ENCODE data around the gene TBC1D20. TPM values are rescaled to one million over a fixed set of nuclear protein-coding genes. Genes with fewer than 3 reads are reported as not detected.
"Not testable (repeated sequence)": the region's sequence is repeated elsewhere in the genome, so short reads cannot be mapped to it uniquely, and the experiment has no call there.

TBC1D20 gene
- total RNA-seq, 1 experiment from 2014 or later: 33.0 TPM

DNA sequence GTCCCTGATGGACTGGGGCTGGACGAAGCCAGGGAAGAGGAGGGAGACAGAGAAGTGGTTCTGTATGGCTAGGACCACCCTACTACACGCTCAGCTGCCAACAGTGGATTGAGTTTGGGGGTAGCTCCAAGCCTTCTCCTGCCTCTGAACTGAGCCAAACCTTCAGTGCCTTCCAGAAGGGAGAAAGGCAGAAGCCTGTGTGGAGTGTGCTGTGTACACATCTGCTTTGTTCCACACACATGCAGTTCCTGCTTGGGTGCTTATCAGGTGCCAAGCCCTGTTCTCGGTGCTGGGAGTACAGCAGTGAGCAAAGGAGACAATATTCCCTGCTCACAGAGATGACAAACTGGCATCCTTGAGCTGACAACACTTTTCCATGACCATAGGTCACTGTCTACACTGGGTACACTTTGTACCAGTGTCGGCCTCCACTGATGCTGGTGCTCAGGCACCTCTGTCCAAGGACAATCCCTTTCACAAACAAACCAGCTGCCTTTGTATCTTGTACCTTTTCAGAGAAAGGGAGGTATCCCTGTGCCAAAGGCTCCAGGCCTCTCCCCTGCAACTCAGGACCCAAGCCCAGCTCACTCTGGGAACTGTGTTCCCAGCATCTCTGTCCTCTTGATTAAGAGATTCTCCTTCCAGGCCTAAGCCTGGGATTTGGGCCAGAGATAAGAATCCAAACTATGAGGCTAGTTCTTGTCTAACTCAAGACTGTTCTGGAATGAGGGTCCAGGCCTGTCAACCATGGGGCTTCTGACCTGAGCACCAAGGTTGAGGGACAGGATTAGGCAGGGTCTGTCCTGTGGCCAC is 65.5 kb downstream of the TBC1D20 start:
- Histone ChIP-seq H3K27ac (no peak overlapping the region), H3K27me3 (no peaks in the 10 kb centered on the region), H3K4me3 (no peak overlapping the region), H3K4me1 (peaks cover 11% of the 10 kb centered on the region), H3K9me3 (replicated peaks) (no peaks in the 10 kb centered on the region), H3K36me3 (0 out of 2 replicates have a peak, but pooled peaks cover 5% of the 10 kb centered on the region)
- DNase-seq: no peak

- no peaks in the 10 kb centered on the region for H3K9me3 ChIP-seq (replicated peaks)
- H3K36me3 ChIP-seq: 0 out of 2 replicates have a peak, but pooled peaks cover 5% of the 10 kb centered on the region
- peaks cover 11% of the 10 kb centered on the region for H3K4me1 ChIP-seq
- no peak overlapping the region for H3K4me3 ChIP-seq
- no peaks in the 10 kb centered on the region for H3K27me3 ChIP-seq
- no peak for DNase-seq
- no peak overlapping the region for H3K27ac ChIP-seq
These were observed 66.1 kb downstream of the TBC1D20 start for GRCh38 chr20:396252-396618.

GRCh38 chr20:393296-393695 is 69.0 kb downstream of the TBC1D20 start:
- not testable (repeated sequence) for H3K36me3 ChIP-seq; H3K4me3 ChIP-seq; H3K9me3 ChIP-seq (replicated peaks)

GRCh38 chr20:391041-391711 is 71.2 kb downstream of the TBC1D20 start:
- H3K36me3 ChIP-seq: 0 out of 2 replicates have a peak, but pooled peaks cover 7% of the 10 kb centered on the region

More at GRCh38 chr20:393296-393695, 69.0 kb downstream of the TBC1D20 start:
- H3K27me3 ChIP-seq, H3K4me1 ChIP-seq, DNase-seq, H3K27ac ChIP-seq: not testable (repeated sequence)

DNA sequence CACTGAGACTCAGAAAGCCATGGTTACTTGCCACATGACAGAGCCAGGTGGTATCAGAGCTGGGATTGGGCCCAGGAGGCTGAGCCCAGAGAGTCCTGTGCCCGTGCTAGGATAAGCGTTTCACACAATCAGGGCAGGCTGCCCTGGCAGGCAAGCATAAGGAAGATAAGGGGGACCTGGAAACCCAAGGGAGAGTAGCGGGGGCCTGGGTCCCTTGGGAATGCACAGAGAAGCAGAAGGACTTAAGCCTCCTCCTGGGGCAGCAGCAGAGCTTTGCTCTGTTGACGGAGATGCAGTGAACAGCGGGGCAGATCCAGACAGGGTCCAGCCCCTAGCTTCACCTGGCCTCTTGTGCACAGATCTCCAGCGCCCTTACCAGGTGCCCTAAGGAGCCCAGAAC is 73.1 kb downstream of the TBC1D20 start:
- Histone ChIP-seq H3K27me3 (no peaks in the 10 kb centered on the region), H3K4me1 (no peaks in the 10 kb centered on the region), H3K27ac (no peak overlapping the region), H3K9me3 (replicated peaks) (no peaks in the 10 kb centered on the region), H3K4me3 (no peak overlapping the region), H3K36me3 (0 out of 2 replicates have a peak, but pooled peaks cover 4% of the 10 kb centered on the region)
- DNase-seq: no peak

More at GRCh38 chr20:391041-391711, 71.2 kb downstream of the TBC1D20 start:
- DNase-seq: no peak
- Histone ChIP-seq H3K4me1 (no peaks in the 10 kb centered on the region), H3K27ac (no peak overlapping the region), H3K27me3 (no peaks in the 10 kb centered on the region), H3K4me3 (no peak overlapping the region), H3K9me3 (replicated peaks) (no peaks in the 10 kb centered on the region)

DNA sequence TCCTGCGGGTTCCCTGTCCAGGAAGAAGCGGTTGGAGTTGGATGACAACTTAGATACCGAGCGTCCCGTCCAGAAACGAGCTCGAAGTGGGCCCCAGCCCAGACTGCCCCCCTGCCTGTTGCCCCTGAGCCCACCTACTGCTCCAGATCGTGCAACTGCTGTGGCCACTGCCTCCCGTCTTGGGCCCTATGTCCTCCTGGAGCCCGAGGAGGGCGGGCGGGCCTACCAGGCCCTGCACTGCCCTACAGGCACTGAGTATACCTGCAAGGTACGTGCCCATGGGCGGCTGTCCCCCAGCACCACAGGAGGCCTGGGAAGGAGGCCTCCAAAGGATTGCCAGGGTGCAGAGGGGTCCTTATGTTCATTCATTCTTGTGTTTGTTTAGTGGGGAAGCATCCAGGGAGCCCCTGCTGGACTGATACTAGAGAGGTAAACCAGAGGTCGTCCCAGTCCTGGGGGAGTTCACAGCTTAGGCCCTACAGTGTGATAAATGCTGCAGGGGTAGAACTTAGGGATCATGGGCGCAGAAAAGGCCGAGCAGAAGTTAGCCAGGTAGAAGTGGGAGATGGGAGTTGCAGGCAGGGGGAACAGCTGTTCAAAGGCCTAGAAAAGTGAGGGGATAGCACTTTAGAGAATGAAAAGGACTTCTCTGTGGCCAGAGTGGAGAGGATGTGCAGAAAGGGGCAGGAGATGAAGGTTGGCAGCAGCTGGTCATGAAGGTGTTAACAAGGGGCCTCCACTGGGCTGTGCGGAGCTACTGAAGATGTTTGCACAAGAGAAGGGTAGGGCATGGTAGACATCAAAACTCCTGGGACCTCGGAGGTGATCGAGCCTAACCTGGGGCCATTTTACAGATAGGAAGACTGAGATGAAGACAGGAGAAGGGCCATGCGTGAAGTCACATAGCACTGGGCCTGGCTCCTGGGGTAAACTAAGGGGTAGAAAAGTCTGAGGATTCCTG is 74.0 kb downstream of the TBC1D20 start:
- Histone ChIP-seq H3K9me3 (replicated peaks) (no peaks in the 10 kb centered on the region), H3K27ac (no peak overlapping the region), H3K27me3 (no peaks in the 10 kb centered on the region), H3K36me3 (0 out of 2 replicates have a peak, but pooled peaks cover 2% of the 10 kb centered on the region), H3K4me1 (no peaks in the 10 kb centered on the region), H3K4me3 (no peak overlapping the region)
- no peak for DNase-seq

DNA sequence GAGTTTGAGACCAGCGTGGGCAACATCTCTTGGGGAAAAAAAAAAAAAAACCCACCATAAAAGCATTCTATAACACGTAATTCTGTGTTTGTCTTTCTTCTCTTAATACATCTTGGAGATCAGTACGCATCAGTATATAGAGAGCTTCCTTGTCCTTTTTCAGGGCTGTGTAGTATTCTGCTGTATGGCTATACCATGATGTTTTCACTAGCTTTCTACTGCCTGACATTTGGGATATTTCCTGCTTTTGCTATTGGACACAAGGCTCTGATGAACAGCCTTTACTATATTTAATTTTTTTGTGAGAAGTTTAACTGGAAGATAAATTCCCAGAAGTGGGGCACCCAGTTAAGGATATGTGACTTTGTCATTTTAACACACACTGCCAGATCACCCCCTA is 74.8 kb downstream of the TBC1D20 start:
- Histone ChIP-seq H3K27me3 (no peaks in the 10 kb centered on the region), H3K36me3 (0 out of 2 replicates have a peak, but pooled peaks cover 2% of the 10 kb centered on the region), H3K27ac (no peak overlapping the region), H3K4me1 (no peaks in the 10 kb centered on the region), H3K4me3 (no peak overlapping the region), H3K9me3 (replicated peaks) (no peaks in the 10 kb centered on the region)
- DNase-seq: no peak

DNA sequence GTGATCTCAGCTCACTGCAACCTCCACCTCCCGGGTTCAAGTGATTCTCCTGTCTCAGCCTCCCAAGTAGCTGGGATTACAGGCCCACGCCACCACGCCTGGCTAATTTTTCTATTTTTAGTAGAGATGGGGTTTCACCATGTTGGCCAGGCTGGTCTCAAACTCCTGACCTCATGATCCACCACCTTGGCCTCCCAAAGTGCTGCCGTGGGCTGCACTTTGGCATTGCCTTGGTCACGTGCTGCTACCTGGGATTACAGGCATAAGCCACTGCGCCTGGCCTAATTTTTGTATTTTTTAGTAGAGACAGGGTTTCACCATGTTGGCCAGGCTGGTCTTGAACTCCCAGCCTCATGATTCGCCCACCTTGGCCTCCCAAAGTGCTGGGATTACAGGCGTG is 75.7 kb downstream of the TBC1D20 start:
- not testable (repeated sequence) for DNase-seq; H3K27ac ChIP-seq; H3K36me3 ChIP-seq; H3K27me3 ChIP-seq; H3K9me3 ChIP-seq (replicated peaks); H3K4me3 ChIP-seq; H3K4me1 ChIP-seq

Other genes with a start within 250 kb of the TBC1D20 start
- not detected in 2 replicates for gene DEFB129, start 235.3 kb downstream of the TBC1D20 start, total RNA-seq (2014; rRNA removed; shearing (Covaris generic))
- not detected in 2 replicates for gene DEFB132, start 204.8 kb downstream of the TBC1D20 start, total RNA-seq (2014; rRNA removed; shearing (Covaris generic))
- gene C20orf96, start 171.8 kb downstream of the TBC1D20 start, total RNA-seq (2014; rRNA removed; shearing (Covaris generic)): 1.5 and 2.3 TPM in 2 replicates
- gene ZCCHC3, start 165.0 kb downstream of the TBC1D20 start, total RNA-seq (2014; rRNA removed; shearing (Covaris generic)): 44.8 and 46.5 TPM in 2 replicates
- 12.7 TPM in 2 replicates for gene SOX12, start 137.0 kb downstream of the TBC1D20 start, total RNA-seq (2014; rRNA removed; shearing (Covaris generic))
- gene NRSN2, start 115.4 kb downstream of the TBC1D20 start, total RNA-seq (2014; rRNA removed; shearing (Covaris generic)): 13.2 and 14.9 TPM in 2 replicates
- 11.3 and 12.4 TPM in 2 replicates for gene TRIB3, start 81.8 kb downstream of the TBC1D20 start, total RNA-seq (2014; rRNA removed; shearing (Covaris generic))
- gene RBCK1, start 54.2 kb downstream of the TBC1D20 start, total RNA-seq (2014; rRNA removed; shearing (Covaris generic)): 26.1 and 28.5 TPM in 2 replicates
- gene CSNK2A1, start 81.3 kb upstream of the TBC1D20 start, total RNA-seq (2014; rRNA removed; shearing (Covaris generic)): 167 and 200 TPM in 2 replicates
- not detected in 2 replicates for gene TCF15, start 147.8 kb upstream of the TBC1D20 start, total RNA-seq (2014; rRNA removed; shearing (Covaris generic))
- 6.7 and 7.0 TPM in 2 replicates for gene SRXN1, start 190.7 kb upstream of the TBC1D20 start, total RNA-seq (2014; rRNA removed; shearing (Covaris generic))
- not detected in 2 replicates for gene SCRT2, start 213.3 kb upstream of the TBC1D20 start, total RNA-seq (2014; rRNA removed; shearing (Covaris generic))

Data from SJCRH30 (cell line).